Prostate gland (tissue), 2 donors: Measurements from ENCODE around the gene SLAIN1.

Experiments
- CTCF ChIP-seq, 4 experiments: fragments of 200-600 bp in 2 of 4; fragments of 450-650 bp in 2 of 4; sonication (generic) in 2 of 4; IDR thresholded peaks; 1 replicate in 3 of 4; 2 replicates in 1 of 4; pipeline ENCODE4 v1.5.1; 2016 to 2019; ENCODE audit warnings: antibody characterized with exemption in 4 of 4, mild to moderate bottlenecking in 2 of 4, moderate library complexity in 2 of 4
- POLR2A ChIP-seq: fragments of 450-650 bp; IDR thresholded peaks from one replicate; pipeline ENCODE4 v1.6.1; 2016; ENCODE audit warnings: antibody characterized with exemption, mild to moderate bottlenecking

- TF ChIP-seq CTCF (IDR thresholded peaks at IDR 0.05) (no peak), POLR2A (no peak)
These were observed 23.5 kb downstream of the SLAIN1 start for GRCh38 chr13:77720988-77721387.
